ENCODE results near the gene RDH13.
"Not testable (repeated sequence)": the region's sequence is repeated elsewhere in the genome, so short reads cannot be mapped to it uniquely, and the experiment has no call there.

GRCh38 chr19:55027140-55027471, 35.8 kb downstream of the RDH13 start:
- TF ChIP-seq, protein P1, sequence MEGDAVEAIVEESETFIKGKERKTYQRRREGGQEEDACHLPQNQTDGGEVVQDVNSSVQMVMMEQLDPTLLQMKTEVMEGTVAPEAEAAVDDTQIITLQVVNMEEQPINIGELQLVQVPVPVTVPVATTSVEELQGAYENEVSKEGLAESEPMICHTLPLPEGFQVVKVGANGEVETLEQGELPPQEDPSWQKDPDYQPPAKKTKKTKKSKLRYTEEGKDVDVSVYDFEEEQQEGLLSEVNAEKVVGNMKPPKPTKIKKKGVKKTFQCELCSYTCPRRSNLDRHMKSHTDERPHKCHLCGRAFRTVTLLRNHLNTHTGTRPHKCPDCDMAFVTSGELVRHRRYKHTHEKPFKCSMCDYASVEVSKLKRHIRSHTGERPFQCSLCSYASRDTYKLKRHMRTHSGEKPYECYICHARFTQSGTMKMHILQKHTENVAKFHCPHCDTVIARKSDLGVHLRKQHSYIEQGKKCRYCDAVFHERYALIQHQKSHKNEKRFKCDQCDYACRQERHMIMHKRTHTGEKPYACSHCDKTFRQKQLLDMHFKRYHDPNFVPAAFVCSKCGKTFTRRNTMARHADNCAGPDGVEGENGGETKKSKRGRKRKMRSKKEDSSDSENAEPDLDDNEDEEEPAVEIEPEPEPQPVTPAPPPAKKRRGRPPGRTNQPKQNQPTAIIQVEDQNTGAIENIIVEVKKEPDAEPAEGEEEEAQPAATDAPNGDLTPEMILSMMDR (conservative IDR thresholded peaks at IDR 0.05; ENCODE audit: low read depth, low read length), result not testable (repeated sequence)
- not testable (repeated sequence) for TF ChIP-seq EZH2 (IDR thresholded peaks at IDR 0.05; ENCODE audit: low read length, unreplicated experiment); EZH2phosphoT487 (IDR thresholded peaks at IDR 0.05; ENCODE audit: borderline replicate concordance, low read length)

All from PC-3 (cell line).